OCI-LY1 (cell line): ENCODE data around the gene SGO2.
"Not testable (repeated sequence)": the region's sequence is repeated elsewhere in the genome, so short reads cannot be mapped to it uniquely, and the experiment has no call there.

Experiments
- H2AFZ ChIP-seq: fragments of 200-600 bp; sonication (generic), shearing (Covaris generic); 2 replicates; pipeline ENCODE4 v1.6.0; 2014; ENCODE audit warnings: antibody characterized with exemption, mild to moderate bottlenecking, low read length
- H3F3A ChIP-seq: fragments of 200-600 bp; sonication (generic), shearing (Covaris generic); 2 replicates; pipeline ENCODE4 v1.6.0; 2014; ENCODE audit warnings: mild to moderate bottlenecking, antibody characterized with exemption, low read length, moderate library complexity; ENCODE audit not compliant: insufficient read depth
- H3K27ac ChIP-seq: fragments of 200-600 bp; sonication (generic); 2 replicates; pipeline ENCODE4 v1.5.1; 2014; ENCODE audit warnings: low read length, mixed run types, mild to moderate bottlenecking, low read depth; ENCODE audit not compliant: poor library complexity, severe bottlenecking
- H3K27me3 ChIP-seq: fragments of 200-600 bp; sonication (generic); 2 replicates; pipeline ENCODE4 v1.6.0; 2014; ENCODE audit warnings: antibody characterized with exemption, mild to moderate bottlenecking, low read length, moderate library complexity; ENCODE audit not compliant: insufficient read depth
- H3K36me3 ChIP-seq: fragments of 200-600 bp; sonication (generic); 2 replicates; pipeline ENCODE4 v1.6.1; 2014; ENCODE audit warnings: mild to moderate bottlenecking, antibody characterized with exemption, low read length, moderate library complexity, mixed read lengths; ENCODE audit not compliant: insufficient read depth
- H3K4me1 ChIP-seq: fragments of 200-600 bp; sonication (generic); 2 replicates; pipeline ENCODE4 v1.5.1; 2014; ENCODE audit warnings: mild to moderate bottlenecking, low read length, moderate library complexity; ENCODE audit not compliant: insufficient read depth, severe bottlenecking
- H3K4me2 ChIP-seq: fragments of 200-600 bp; sonication (generic), shearing (Covaris generic); 2 replicates; pipeline ENCODE4 v1.6.1; 2014; ENCODE audit warnings: low read length
- H3K4me3 ChIP-seq: fragments of 200-600 bp; sonication (generic); 2 replicates; pipeline ENCODE4 v1.5.1; 2014; ENCODE audit warnings: low read length, low read depth, mild to moderate bottlenecking, mixed read lengths; ENCODE audit not compliant: poor library complexity, severe bottlenecking
- H3K79me2 ChIP-seq: fragments of 200-600 bp; shearing (Covaris generic); 2 replicates; pipeline ENCODE4 v1.6.1; 2016; ENCODE audit warnings: mixed run types, low read length, mixed read lengths; ENCODE audit not compliant: insufficient read depth
- H3K9ac ChIP-seq: fragments of 200-600 bp; sonication (generic), shearing (Covaris generic); 2 replicates; pipeline ENCODE4 v1.6.1; 2014; ENCODE audit warnings: mild to moderate bottlenecking, low read length, mixed read lengths
- H3K9me2 ChIP-seq: fragments of 200-600 bp; sonication (generic), shearing (Covaris generic); 2 replicates; pipeline ENCODE4 v1.6.1; 2014; ENCODE audit warnings: low read depth, mild to moderate bottlenecking, low read length, mixed read lengths
- H3K9me3 ChIP-seq: fragments of 200-600 bp; shearing (Covaris generic); 2 replicates; pipeline ENCODE4 v1.6.1; 2014; ENCODE audit warnings: low read length, mixed read lengths
- H4K20me1 ChIP-seq: fragments of 200-600 bp; sonication (generic), shearing (Covaris generic); 2 replicates; pipeline ENCODE4 v1.6.0; 2016; ENCODE audit warnings: mild to moderate bottlenecking, low read length; ENCODE audit not compliant: insufficient read depth
- CTCF ChIP-seq: fragments of 200-600 bp; sonication (generic), shearing (Covaris generic); IDR thresholded peaks from 2 replicates; pipeline ENCODE4 v1.5.1; 2017; ENCODE audit warnings: mild to moderate bottlenecking, antibody characterized with exemption, low read length, moderate library complexity, mixed read lengths
- EZH2 ChIP-seq: fragments of 200-600 bp; sonication (generic), shearing (Covaris generic); IDR thresholded peaks from 2 replicates; pipeline ENCODE4 v1.8.0; 2017; ENCODE audit warnings: borderline replicate concordance, mixed run types, mild to moderate bottlenecking, antibody characterized with exemption, low read length, moderate library complexity, mixed read lengths

The SGO2 gene

GRCh38 chr2:200534572-200534971, 8.6 kb downstream of the SGO2 start:
- H3K36me3 ChIP-seq: peaks cover 83% of the 10 kb centered on the region
- H3K4me3 ChIP-seq: no peak overlapping the region
- H3K4me2 ChIP-seq: no peak overlapping the region
- no peaks in the 10 kb centered on the region for H3K9me2 ChIP-seq
- no peak for TF ChIP-seq CTCF
- no peak for TF ChIP-seq EZH2
- no peaks in the 10 kb centered on the region for H4K20me1 ChIP-seq
- H2AFZ ChIP-seq: no peak overlapping the region
- no peak overlapping the region for H3K27ac ChIP-seq
- no peaks in the 10 kb centered on the region for H3K4me1 ChIP-seq
- H3F3A ChIP-seq: no peaks in the 10 kb centered on the region
- no peaks in the 10 kb centered on the region for H3K9me3 ChIP-seq
- H3K27me3 ChIP-seq: no peaks in the 10 kb centered on the region
- peaks cover 31% of the 10 kb centered on the region for H3K79me2 ChIP-seq
- H3K9ac ChIP-seq: no peak overlapping the region

- no peaks in the 10 kb centered on the region for H4K20me1 ChIP-seq
- no peaks in the 10 kb centered on the region for H3K9me3 ChIP-seq
- H3K36me3 ChIP-seq: peaks cover 94% of the 10 kb centered on the region
- no peaks in the 10 kb centered on the region for H3K4me1 ChIP-seq
- no peak overlapping the region for H3K9ac ChIP-seq
- no peak overlapping the region for H3K4me3 ChIP-seq
- no peaks in the 10 kb centered on the region for H3F3A ChIP-seq
- TF ChIP-seq EZH2 (no peak), CTCF (no peak)
- H3K9me2 ChIP-seq: no peaks in the 10 kb centered on the region
- no peaks in the 10 kb centered on the region for H3K27me3 ChIP-seq
- H3K4me2 ChIP-seq: no peak overlapping the region
- H3K27ac ChIP-seq: no peak overlapping the region
- no peak overlapping the region for H2AFZ ChIP-seq
- H3K79me2 ChIP-seq: no peaks in the 10 kb centered on the region
Observed at GRCh38 chr2:200538139-200538538, 12.1 kb downstream of the SGO2 start.

GRCh38 chr2:200540793-200541192, 14.8 kb downstream of the SGO2 start:
- Histone ChIP-seq H3K9ac (no peak overlapping the region), H3K79me2 (no peaks in the 10 kb centered on the region), H3K9me2 (no peaks in the 10 kb centered on the region), H3K36me3 (peaks cover 93% of the 10 kb centered on the region), H3K27ac (no peak overlapping the region), H3K27me3 (no peaks in the 10 kb centered on the region), H3K4me3 (no peak overlapping the region), H3K4me2 (no peak overlapping the region), H3F3A (no peaks in the 10 kb centered on the region), H2AFZ (no peak overlapping the region), H4K20me1 (no peaks in the 10 kb centered on the region), H3K4me1 (no peaks in the 10 kb centered on the region), H3K9me3 (no peaks in the 10 kb centered on the region)
- TF ChIP-seq EZH2 (no peak), CTCF (no peak)

GRCh38 chr2:200566596-200566995, 40.6 kb downstream of the SGO2 start:
- not testable (repeated sequence) for H3K4me1 ChIP-seq, H3K79me2 ChIP-seq, H3K27me3 ChIP-seq, H2AFZ ChIP-seq, H4K20me1 ChIP-seq, H3K9ac ChIP-seq, H3K27ac ChIP-seq, H3F3A ChIP-seq, H3K4me2 ChIP-seq, H3K4me3 ChIP-seq, H3K9me3 ChIP-seq, H3K9me2 ChIP-seq
- H3K36me3 ChIP-seq: peaks cover 33% of the 10 kb centered on the region
